Measurements from ENCODE around the gene C6orf89.
A peak's percentile ranks its signal among the peaks of the same experiment; 100 is the strongest.

C6orf89 gene

GRCh38 chr6:36848658-36849441, 36.9 kb upstream of the C6orf89 start:
- peaks cover 0 to 31% (median 0%) of the 10 kb centered on the region in 11 experiments; a peak in 5 of 22 replicates for H4K20me1 ChIP-seq
- peak overlapping the region; percentile 76 to 99 (median 93) for H3K4me2 ChIP-seq
- H3K27ac ChIP-seq: peak overlapping the region in 9 of 11 experiments; percentile 11 to 41 (median 20); a peak in 14 of 22 replicates
- peak overlapping the region; percentile 17 to 59 (median 55); a peak in 20 of 22 replicates for H3K9ac ChIP-seq
- peaks cover 0 to 12% (median 0%) of the 10 kb centered on the region in 11 experiments; a peak in 5 of 22 replicates for H3K9me3 ChIP-seq (replicated peaks in 1 of 11)
- H3K36me3 ChIP-seq: peaks cover 0 to 21% (median 4%) of the 10 kb centered on the region in 11 experiments; a peak in 11 of 22 replicates
- TF ChIP-seq Cebpa-rat (IDR thresholded peaks at IDR 0.05): no peak
- peaks cover 59 to 74% (median 65%) of the 10 kb centered on the region in 10 experiments for H3K4me1 ChIP-seq
- H3K4me3 ChIP-seq: peak overlapping the region; percentile 33 to 58 (median 44); a peak in 18 of 20 replicates
- H3K27me3 ChIP-seq: no peaks in the 10 kb centered on the region

GRCh38 chr6:36850021-36850420, 35.7 kb upstream of the C6orf89 start:
- TF ChIP-seq Cebpa-rat (IDR thresholded peaks at IDR 0.05): no peak
- Histone ChIP-seq H3K9ac (peak overlapping the region in 1 of 11 experiments; percentile 57; a peak in 2 of 22 replicates), H3K27me3 (no peaks in the 10 kb centered on the region), H4K20me1 (peaks cover 0 to 22% (median 0%) of the 10 kb centered on the region in 11 experiments; a peak in 3 of 22 replicates), H3K4me2 (peak overlapping the region; percentile 76 to 99 (median 93)), H3K4me3 (no peak overlapping the region), H3K9me3 (replicated peaks in 1 of 11) (peaks cover 0 to 18% (median 0%) of the 10 kb centered on the region in 11 experiments; a peak in 6 of 22 replicates), H3K4me1 (peaks cover 60 to 80% (median 75%) of the 10 kb centered on the region in 10 experiments), H3K27ac (no peak overlapping the region), H3K36me3 (peaks cover 0 to 32% (median 16%) of the 10 kb centered on the region in 11 experiments; a peak in 18 of 22 replicates)

- Histone ChIP-seq H3K36me3 (peaks cover 9 to 44% (median 27%) of the 10 kb centered on the region in 11 experiments), H3K4me2 (peak overlapping the region; percentile 1 to 94 (median 85); a peak in 21 of 22 replicates), H3K9ac (peak overlapping the region in 6 of 11 experiments; percentile 1 to 68 (median 14); a peak in 5 of 22 replicates), H4K20me1 (peaks cover 0 to 22% (median 0%) of the 10 kb centered on the region in 11 experiments; a peak in 4 of 22 replicates), H3K4me1 (peaks cover 60 to 88% (median 81%) of the 10 kb centered on the region in 10 experiments), H3K27me3 (no peaks in the 10 kb centered on the region), H3K27ac (peak overlapping the region in 5 of 11 experiments; percentile 68 to 87 (median 83); a peak in 12 of 22 replicates), H3K9me3 (replicated peaks in 1 of 11) (peaks cover 0 to 18% (median 0%) of the 10 kb centered on the region in 11 experiments; a peak in 6 of 22 replicates), H3K4me3 (no peak overlapping the region)
- TF ChIP-seq Cebpa-rat (IDR thresholded peaks at IDR 0.05): no peak
Observed at GRCh38 chr6:36851149-36851614, 34.6 kb upstream of the C6orf89 start.

GRCh38 chr6:36851626-36852025, 34.1 kb upstream of the C6orf89 start:
- no peaks in the 10 kb centered on the region for H3K27me3 ChIP-seq
- H3K9me3 ChIP-seq (replicated peaks in 1 of 11): peaks cover 0 to 18% (median 0%) of the 10 kb centered on the region in 11 experiments; a peak in 6 of 22 replicates
- peaks cover 60 to 89% (median 81%) of the 10 kb centered on the region in 10 experiments for H3K4me1 ChIP-seq
- no peak overlapping the region for H3K4me3 ChIP-seq
- peaks cover 11 to 48% (median 32%) of the 10 kb centered on the region in 11 experiments for H3K36me3 ChIP-seq
- 0 out of 22 replicates have a peak, but pooled peaks of 1 of the 11 experiments have one; percentile 24 for TF ChIP-seq Cebpa-rat (IDR thresholded peaks at IDR 0.05)
- peaks cover 0 to 22% (median 0%) of the 10 kb centered on the region in 11 experiments; a peak in 4 of 22 replicates for H4K20me1 ChIP-seq
- H3K27ac ChIP-seq: peak overlapping the region in 9 of 11 experiments; percentile 34 to 87 (median 81); a peak in 15 of 22 replicates
- peak overlapping the region; percentile 1 to 92 (median 68); a peak in 20 of 22 replicates for H3K4me2 ChIP-seq
- peak overlapping the region in 6 of 11 experiments; percentile 1 to 68 (median 14); a peak in 6 of 22 replicates for H3K9ac ChIP-seq

- H4K20me1 ChIP-seq: peaks cover 0 to 29% (median 5%) of the 10 kb centered on the region in 11 experiments; a peak in 8 of 22 replicates
- H3K4me1 ChIP-seq: peaks cover 60 to 87% (median 80%) of the 10 kb centered on the region in 10 experiments
- H3K27me3 ChIP-seq: no peaks in the 10 kb centered on the region
- TF ChIP-seq Cebpa-rat (IDR thresholded peaks at IDR 0.05): no peak
- H3K4me2 ChIP-seq: peak overlapping the region; percentile 36 to 92 (median 69)
- peaks cover 0 to 18% (median 0%) of the 10 kb centered on the region in 11 experiments; a peak in 6 of 22 replicates for H3K9me3 ChIP-seq (replicated peaks in 1 of 11)
- H3K9ac ChIP-seq: peak overlapping the region in 10 of 11 experiments; percentile 4 to 68 (median 56); a peak in 17 of 22 replicates
- peak overlapping the region in 2 of 10 experiments; percentile 11 to 35; a peak in 4 of 20 replicates for H3K4me3 ChIP-seq
- H3K36me3 ChIP-seq: peaks cover 15 to 57% (median 42%) of the 10 kb centered on the region in 11 experiments
- peak overlapping the region; percentile 34 to 87 (median 80); a peak in 21 of 22 replicates for H3K27ac ChIP-seq
Observed at GRCh38 chr6:36852481-36853147, 33.1 kb upstream of the C6orf89 start.

- Histone ChIP-seq H3K9me3 (replicated peaks in 1 of 11) (peaks cover 0 to 18% (median 0%) of the 10 kb centered on the region in 11 experiments; a peak in 6 of 22 replicates), H3K36me3 (peaks cover 17 to 63% (median 49%) of the 10 kb centered on the region in 11 experiments), H3K27me3 (no peaks in the 10 kb centered on the region), H3K4me1 (peaks cover 54 to 81% (median 73%) of the 10 kb centered on the region in 10 experiments), H3K4me3 (peak overlapping the region in 2 of 10 experiments; percentile 11 to 35; a peak in 4 of 20 replicates), H4K20me1 (peaks cover 0 to 36% (median 9%) of the 10 kb centered on the region in 11 experiments; a peak in 11 of 22 replicates), H3K27ac (peak overlapping the region; percentile 34 to 87 (median 80); a peak in 21 of 22 replicates), H3K9ac (peak overlapping the region in 8 of 11 experiments; percentile 4 to 68 (median 64); a peak in 15 of 22 replicates), H3K4me2 (peak overlapping the region; percentile 36 to 92 (median 69))
- peak in 6 of 11 experiments; percentile 57 to 83 (median 78); a peak in 11 of 22 replicates for TF ChIP-seq Cebpa-rat (IDR thresholded peaks at IDR 0.05)
Observed at GRCh38 chr6:36853325-36853724, 32.4 kb upstream of the C6orf89 start.

GRCh38 chr6:36855750-36856149, 30.0 kb upstream of the C6orf89 start:
- no peak for TF ChIP-seq Cebpa-rat (IDR thresholded peaks at IDR 0.05)
- Histone ChIP-seq H3K9me3 (replicated peaks in 1 of 11) (peaks cover 0 to 13% (median 0%) of the 10 kb centered on the region in 11 experiments; a peak in 6 of 22 replicates), H3K4me3 (no peak overlapping the region), H3K4me1 (peaks cover 30 to 62% (median 49%) of the 10 kb centered on the region in 10 experiments), H3K27me3 (no peaks in the 10 kb centered on the region), H4K20me1 (peaks cover 0 to 41% (median 21%) of the 10 kb centered on the region in 11 experiments; a peak in 13 of 22 replicates), H3K9ac (no peak overlapping the region), H3K36me3 (peaks cover 17 to 84% (median 69%) of the 10 kb centered on the region in 11 experiments), H3K27ac (no peak overlapping the region), H3K4me2 (peak overlapping the region in 3 of 11 experiments; percentile 63 to 81 (median 64); a peak in 6 of 22 replicates)

Measured in BLaER1 treated with 17β-estradiol and CSF1 and Interleukin-3, amounts not matched to agents 10 nM and 100 nM (cell line).